OCI-LY7 (cell line): ENCODE results near the gene NOX4. TPM values are rescaled to one million over a fixed set of nuclear protein-coding genes. Genes with fewer than 3 reads are reported as not detected.

Experiments used
- Bru-seq: library from RNA; stranded (reverse); fragments of 400-500 nt; gene quantifications from one replicate; lab custom pipeline; 2021; lab: Mats Ljungman, UMichigan
- BruChase-seq, 2 experiments: library from RNA; stranded (reverse); fragments of 400-500 nt; gene quantifications; one replicate each; lab custom pipeline; 2021; lab: Mats Ljungman, UMichigan
- BruUV-seq: library from RNA; stranded (reverse); fragments of 400-500 nt; replicated peaks from 2 replicates; lab custom pipeline; 2021; lab: Mats Ljungman, UMichigan
- CTCF ChIA-PET: fragments of 300-600 bp; sonication (Branson Sonifier 250); formaldehyde crosslinking; loops from one replicate; lab custom pipeline; 2022; ENCODE audit warnings: antibody characterized with exemption; ENCODE audit not compliant: unreplicated experiment; lab: Charles Lee
- POLR2A ChIA-PET: fragments of 300-600 bp; sonication (Branson Sonifier 250); formaldehyde crosslinking; loops from one replicate; lab custom pipeline; 2022; ENCODE audit warnings: antibody characterized with exemption; lab: Charles Lee
- DNase-seq: peaks from one replicate; pipeline ENCODE4 v3.0.0-alpha.2; 2015; ENCODE audit warnings: low spot score
- H2AFZ ChIP-seq: fragments of 200-600 bp; sonication (generic), shearing (Covaris generic); 2 replicates; pipeline ENCODE4 v1.6.1; 2014; ENCODE audit warnings: mild to moderate bottlenecking, antibody characterized with exemption, low read length, moderate library complexity
- H3K27ac ChIP-seq: fragments of 200-600 bp; sonication (generic); 2 replicates; pipeline ENCODE4 v1.5.1; 2014; ENCODE audit warnings: mixed run types, low read depth, mild to moderate bottlenecking, moderate library complexity, low read length, inconsistent platforms; ENCODE audit not compliant: poor library complexity, severe bottlenecking
- H3K36me3 ChIP-seq: fragments of 200-600 bp; sonication (generic); 2 replicates; pipeline ENCODE4 v1.6.1; 2014; ENCODE audit warnings: mild to moderate bottlenecking, antibody characterized with exemption, low read length, moderate library complexity, mixed read lengths; ENCODE audit not compliant: insufficient read depth
- H3K4me1 ChIP-seq: fragments of 200-600 bp; sonication (generic); 2 replicates; pipeline ENCODE4 v1.5.1; 2014; ENCODE audit warnings: mild to moderate bottlenecking, low read length; ENCODE audit not compliant: insufficient read depth, poor library complexity, severe bottlenecking
- H3K4me2 ChIP-seq: fragments of 200-600 bp; sonication (generic); 2 replicates; pipeline ENCODE4 v1.6.1; 2014; ENCODE audit warnings: mild to moderate bottlenecking, low read length
- H3K4me3 ChIP-seq: fragments of 200-600 bp; sonication (generic); 2 replicates; pipeline ENCODE4 v1.5.1; 2014; ENCODE audit warnings: mild to moderate bottlenecking, low read depth, low read length; ENCODE audit not compliant: poor library complexity, severe bottlenecking
- H3K79me2 ChIP-seq: fragments of 200-600 bp; sonication (generic); 2 replicates; pipeline ENCODE4 v1.6.1; 2016; ENCODE audit warnings: low read depth, mild to moderate bottlenecking, low read length, moderate library complexity, mixed read lengths; ENCODE audit not compliant: insufficient read depth
- H3K9me2 ChIP-seq: fragments of 200-600 bp; sonication (generic); 2 replicates; pipeline ENCODE4 v1.6.1; 2016; ENCODE audit warnings: mild to moderate bottlenecking, low read length, mixed read lengths; ENCODE audit not compliant: insufficient read depth
- H3K9me3 ChIP-seq: fragments of 200-600 bp; sonication (generic); 2 replicates; pipeline ENCODE4 v1.6.1; 2014; ENCODE audit warnings: mild to moderate bottlenecking, mixed run types, low read length, mixed read lengths
- H4K20me1 ChIP-seq: fragments of 200-600 bp; sonication (generic); 2 replicates; pipeline ENCODE4 v1.6.1; 2014; ENCODE audit warnings: mild to moderate bottlenecking, antibody characterized with exemption, low read length, moderate library complexity, mixed read lengths; ENCODE audit not compliant: insufficient read depth
- EZH2phosphoT487 ChIP-seq: fragments of 200-600 bp; sonication (generic); IDR thresholded peaks from 2 replicates; pipeline ENCODE4 v1.6.1; 2018; ENCODE audit warnings: low read depth, borderline replicate concordance, mild to moderate bottlenecking, mixed run types, antibody characterized with exemption, low read length, moderate library complexity, mixed read lengths
- intact Hi-C: fragments of 100-400 bp; cut with micrococcal nuclease; formaldehyde crosslinking; loops from one replicate; pipeline ENCODE4 v1.10.0; 2022; ENCODE audit not compliant: unreplicated experiment
- long read RNA-seq: library from polyadenylated mRNA; stranded (forward); transcript quantifications from one replicate; pipeline ENCODE4 v2.0.0, GENCODE V29; 2022
- total RNA-seq, 2 experiments: library from RNA; depleted of rRNA in 1 of 2; stranded (reverse); fragments of >200 nt in 1 of 2; shearing (Covaris generic) in 1 of 2; gene quantifications; 2 replicates each; pipeline ENCODE4 v1.2.3, GENCODE V29; 2014 to 2022
- TF ChIP-seq, protein P1 (sequence below): fragments of 200-600 bp; sonication (generic); conservative IDR thresholded peaks from 2 replicates; pipeline ENCODE4 v1.5.1; 2014; ENCODE audit warnings: mild to moderate bottlenecking, antibody characterized with exemption, low read length, moderate library complexity, mixed read lengths

The NOX4 gene
- total RNA-seq (2014; rRNA removed; shearing (Covaris generic)), result not detected in 2 replicates
- total RNA-seq (2022), result not detected in 2 replicates
- Bru-seq, nascent RNA, result not detected
- not detected for BruChase-seq, experiment 1, labeled RNA remaining after a 6-hour chase
- not detected for BruChase-seq, experiment 2, labeled RNA remaining after a 2-hour chase
- long read RNA-seq, result 0 reads

DNA sequence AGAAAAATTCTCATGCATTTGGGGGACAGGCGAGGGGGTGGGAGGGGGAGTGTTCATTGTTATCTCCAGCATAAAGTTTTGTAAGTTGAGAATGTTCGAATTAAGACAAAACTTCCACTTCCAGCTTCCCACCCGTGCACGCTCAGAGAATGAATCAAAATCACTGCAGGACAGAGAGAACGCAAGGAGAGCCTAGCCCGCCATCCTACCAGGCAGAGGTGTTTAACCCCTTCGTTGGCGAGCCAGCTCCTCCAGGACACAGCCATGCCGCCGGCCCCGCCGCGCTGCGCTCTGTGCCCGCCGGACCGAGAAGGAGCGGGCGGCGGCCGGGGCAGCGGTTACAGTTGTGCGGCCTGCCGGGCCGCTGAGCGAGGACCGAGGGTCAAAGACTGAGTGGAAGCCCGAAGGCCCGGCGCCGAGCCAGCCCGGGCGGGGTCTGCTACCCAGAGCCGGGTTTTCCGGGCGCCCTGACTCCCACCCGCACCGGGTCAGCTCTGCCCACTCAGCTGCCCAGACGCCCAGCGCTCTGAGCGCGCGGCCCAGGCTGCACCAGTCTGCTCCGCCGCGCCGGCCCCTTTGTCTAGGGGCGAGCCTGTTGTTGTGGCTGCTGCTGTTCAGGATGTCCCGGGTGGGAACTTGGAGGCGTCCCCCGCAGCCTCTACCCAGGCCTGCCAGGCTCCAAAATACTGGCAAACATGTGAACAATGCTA, at the start of gene NOX4:
TSS of gene NOX4 (minus strand) at position 395 of the 710 bp plus-strand sequence. CDS start at position 266, 129 bp downstream.
- no peak for DNase-seq
- CTCF ChIA-PET, result no interaction called here

DNA sequence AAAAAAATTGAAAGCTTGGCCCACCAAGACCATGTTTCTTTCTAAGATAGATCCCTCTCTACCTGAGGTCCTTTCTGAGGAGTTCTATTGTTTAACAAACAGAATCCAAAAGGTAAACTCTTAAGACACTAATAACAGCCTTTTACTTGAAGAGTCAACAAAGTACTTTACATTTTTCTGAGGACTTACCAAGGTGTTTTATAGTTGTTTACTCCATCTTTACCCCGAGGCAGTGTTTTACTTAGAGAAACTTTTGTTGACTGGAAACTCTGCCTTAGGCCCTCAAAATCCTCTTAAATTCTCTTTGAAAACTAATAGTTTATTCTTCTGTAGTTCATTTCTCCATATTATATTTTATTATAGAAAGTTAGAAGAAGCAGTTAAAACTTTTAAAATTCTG, 49.7 kb upstream of the NOX4 start:
- Histone ChIP-seq H3K27ac (no peak overlapping the region), H3K4me3 (no peak overlapping the region), H3K9me2 (no peaks in the 10 kb centered on the region), H3K79me2 (no peaks in the 10 kb centered on the region), H2AFZ (no peak overlapping the region), H3K9me3 (no peaks in the 10 kb centered on the region), H3K4me1 (no peaks in the 10 kb centered on the region), H3K4me2 (no peak overlapping the region), H4K20me1 (no peaks in the 10 kb centered on the region), H3K36me3 (no peaks in the 10 kb centered on the region)
- no peak for DNase-seq
- TF ChIP-seq, protein P1, sequence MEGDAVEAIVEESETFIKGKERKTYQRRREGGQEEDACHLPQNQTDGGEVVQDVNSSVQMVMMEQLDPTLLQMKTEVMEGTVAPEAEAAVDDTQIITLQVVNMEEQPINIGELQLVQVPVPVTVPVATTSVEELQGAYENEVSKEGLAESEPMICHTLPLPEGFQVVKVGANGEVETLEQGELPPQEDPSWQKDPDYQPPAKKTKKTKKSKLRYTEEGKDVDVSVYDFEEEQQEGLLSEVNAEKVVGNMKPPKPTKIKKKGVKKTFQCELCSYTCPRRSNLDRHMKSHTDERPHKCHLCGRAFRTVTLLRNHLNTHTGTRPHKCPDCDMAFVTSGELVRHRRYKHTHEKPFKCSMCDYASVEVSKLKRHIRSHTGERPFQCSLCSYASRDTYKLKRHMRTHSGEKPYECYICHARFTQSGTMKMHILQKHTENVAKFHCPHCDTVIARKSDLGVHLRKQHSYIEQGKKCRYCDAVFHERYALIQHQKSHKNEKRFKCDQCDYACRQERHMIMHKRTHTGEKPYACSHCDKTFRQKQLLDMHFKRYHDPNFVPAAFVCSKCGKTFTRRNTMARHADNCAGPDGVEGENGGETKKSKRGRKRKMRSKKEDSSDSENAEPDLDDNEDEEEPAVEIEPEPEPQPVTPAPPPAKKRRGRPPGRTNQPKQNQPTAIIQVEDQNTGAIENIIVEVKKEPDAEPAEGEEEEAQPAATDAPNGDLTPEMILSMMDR, result no peak
- no peak for TF ChIP-seq EZH2phosphoT487
- CTCF ChIA-PET, result interaction anchor here (0.6 kb wide), 1 partner anchor 194 kb away, joined by 3 read pairs; no protein-coding TSS in a partner anchor
- POLR2A ChIA-PET, result no interaction called here
- BruUV-seq, result no TSS peak
- intact Hi-C loops, result no loop called here

More for the DNA sequence above, at the start of gene NOX4:
- intact Hi-C loops, result no loop called here
- Histone ChIP-seq H3K9me3 (no peaks in the 10 kb centered on the region), H3K4me1 (no peaks in the 10 kb centered on the region), H3K9me2 (no peaks in the 10 kb centered on the region), H2AFZ (no peak within 1 kb of the TSS), H3K79me2 (no peaks in the 10 kb centered on the region), H3K27ac (no peak within 1 kb of the TSS), H4K20me1 (no peaks in the 10 kb centered on the region), H3K36me3 (no peaks in the 10 kb centered on the region), H3K4me2 (no peak within 1 kb of the TSS), H3K4me3 (no peak within 1 kb of the TSS)
- BruUV-seq, result no TSS peak
- POLR2A ChIA-PET, result no interaction called here
- TF ChIP-seq, protein P1, result no peak

DNA sequence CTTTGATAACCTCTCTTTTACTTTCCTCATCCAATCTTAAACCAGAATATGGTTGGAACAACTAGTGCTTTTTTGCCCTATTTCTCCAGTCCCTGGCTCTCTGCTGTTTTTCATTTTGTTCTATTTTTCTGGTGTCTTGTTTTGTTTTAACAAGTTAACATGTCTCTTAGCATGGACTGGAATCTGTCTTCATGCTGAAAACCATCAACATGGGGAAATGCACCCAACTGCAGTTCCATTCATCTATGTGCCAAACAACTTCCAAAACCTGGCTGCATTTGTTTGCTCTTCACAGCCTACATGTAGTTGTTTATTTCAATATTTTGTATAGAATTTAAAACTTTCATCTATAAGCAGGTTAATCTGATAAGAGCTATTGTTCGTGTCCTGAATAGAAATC, 46.8 kb upstream of the NOX4 start:
- no peaks in the 10 kb centered on the region for H3K4me1 ChIP-seq
- no peak overlapping the region for H3K4me3 ChIP-seq
- no TSS peak for BruUV-seq
- ChIA-PET CTCF (no interaction called here), POLR2A (no interaction called here)
- H4K20me1 ChIP-seq, result no peaks in the 10 kb centered on the region
- H2AFZ ChIP-seq, result no peak overlapping the region
- H3K79me2 ChIP-seq, result no peaks in the 10 kb centered on the region
- no peaks in the 10 kb centered on the region for H3K9me2 ChIP-seq
- H3K9me3 ChIP-seq, result no peaks in the 10 kb centered on the region
- DNase-seq, result no peak
- H3K36me3 ChIP-seq, result no peaks in the 10 kb centered on the region
- intact Hi-C loops, result no loop called here
- H3K4me2 ChIP-seq, result no peak overlapping the region
- TF ChIP-seq, protein P1, result no peak
- no peak for TF ChIP-seq EZH2phosphoT487
- no peak overlapping the region for H3K27ac ChIP-seq
